KMS-11 (cell line): ENCODE results near the gene IFITM2.

Experiments used
- H2AFZ ChIP-seq: fragments of 200-600 bp; sonication (generic); 2 replicates; pipeline ENCODE4 v1.6.1; 2016; ENCODE audit warnings: antibody characterized with exemption, mixed run types, low read depth
- H3K27ac ChIP-seq: fragments of 200-600 bp; sonication (generic); 2 replicates; pipeline ENCODE4 v1.6.1; 2016; ENCODE audit warnings: mild to moderate bottlenecking, mixed run types
- H3K27me3 ChIP-seq: fragments of 200-600 bp; sonication (generic); 2 replicates; pipeline ENCODE4 v1.6.1; 2017; ENCODE audit warnings: mild to moderate bottlenecking, low read depth, mixed run types, moderate library complexity; ENCODE audit not compliant: insufficient read depth
- H3K36me3 ChIP-seq: fragments of 200-600 bp; sonication (generic); 2 replicates; pipeline ENCODE4 v1.6.1; 2017; ENCODE audit warnings: mild to moderate bottlenecking, mixed run types; ENCODE audit not compliant: insufficient read depth
- H3K4me1 ChIP-seq: fragments of 200-600 bp; sonication (generic); 2 replicates; pipeline ENCODE4 v1.6.1; 2016; ENCODE audit warnings: mild to moderate bottlenecking, low read depth, mixed run types; ENCODE audit not compliant: poor library complexity, severe bottlenecking
- H3K4me2 ChIP-seq: fragments of 200-600 bp; sonication (generic); 2 replicates; pipeline ENCODE4 v1.7.0; 2016; ENCODE audit warnings: mild to moderate bottlenecking, mixed run types
- H3K4me3 ChIP-seq: fragments of 200-600 bp; sonication (generic); IDR thresholded peaks from 2 replicates; pipeline ENCODE4 v1.6.1; 2017; ENCODE audit warnings: low read depth, low read length, mixed read lengths; ENCODE audit not compliant: insufficient read depth
- H3K79me2 ChIP-seq: fragments of 200-600 bp; sonication (generic); 2 replicates; pipeline ENCODE4 v1.6.1; 2016; ENCODE audit warnings: low read depth, mixed run types; ENCODE audit not compliant: insufficient read depth
- H3K9ac ChIP-seq: fragments of 200-600 bp; sonication (generic); 2 replicates; pipeline ENCODE4 v1.6.1; 2016; ENCODE audit warnings: mild to moderate bottlenecking, mixed run types
- H4K20me1 ChIP-seq: fragments of 200-600 bp; sonication (generic); 2 replicates; pipeline ENCODE4 v1.6.1; 2016; ENCODE audit warnings: mild to moderate bottlenecking, mixed run types; ENCODE audit not compliant: insufficient read depth
- TF ChIP-seq, protein P1 (sequence below): fragments of 200-600 bp; sonication (generic); conservative IDR thresholded peaks from 2 replicates; pipeline ENCODE4 v1.6.1; 2017; ENCODE audit warnings: low read depth, mild to moderate bottlenecking, antibody characterized with exemption, low read length, moderate library complexity, mixed read lengths

Gene IFITM2

DNA sequence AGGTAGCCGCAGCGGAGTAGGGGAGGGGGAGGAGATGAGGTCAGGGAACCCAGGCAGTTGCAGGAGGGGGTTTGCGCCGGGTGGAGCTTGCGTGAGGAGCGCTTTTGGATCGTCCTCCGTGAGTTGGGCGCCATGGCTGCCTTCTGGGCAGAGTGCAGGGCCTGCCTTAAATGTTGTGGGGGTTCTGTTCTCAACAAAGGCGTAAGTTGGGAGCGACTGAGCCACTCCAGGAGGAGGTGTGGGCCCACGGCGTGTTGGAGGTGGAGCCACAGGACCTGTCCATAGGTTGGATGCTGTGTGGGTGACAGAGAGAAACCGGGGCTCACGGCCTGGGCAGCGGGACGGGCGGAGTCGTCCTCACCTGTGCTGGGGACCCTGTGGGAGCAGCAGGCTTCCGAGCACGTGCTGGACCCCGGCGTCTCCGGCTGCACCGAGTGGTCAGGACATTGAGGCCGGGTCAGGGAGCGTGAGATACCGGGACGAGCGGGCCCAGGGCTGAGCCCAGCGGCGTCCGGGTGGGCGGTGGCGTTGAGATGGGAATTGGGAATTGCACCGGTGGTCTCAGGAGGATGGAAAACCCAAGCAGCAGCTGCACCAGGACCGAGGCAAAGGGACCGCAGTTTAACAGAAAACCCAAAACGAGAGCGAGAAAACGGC is 19.7 kb upstream of the IFITM2 start:
- Histone ChIP-seq H3K79me2 (no peaks in the 10 kb centered on the region), H3K36me3 (no peaks in the 10 kb centered on the region), H4K20me1 (no peaks in the 10 kb centered on the region), H2AFZ (peak overlapping the region; percentile 89; the same call in 1 of the 2 replicates), H3K27ac (no peak overlapping the region), H3K9ac (no peak overlapping the region), H3K4me3 (no peak overlapping the region), H3K4me1 (no peaks in the 10 kb centered on the region), H3K4me2 (peak overlapping the region; percentile 69), H3K27me3 (peaks cover 20% of the 10 kb centered on the region)
- TF ChIP-seq, protein P1, sequence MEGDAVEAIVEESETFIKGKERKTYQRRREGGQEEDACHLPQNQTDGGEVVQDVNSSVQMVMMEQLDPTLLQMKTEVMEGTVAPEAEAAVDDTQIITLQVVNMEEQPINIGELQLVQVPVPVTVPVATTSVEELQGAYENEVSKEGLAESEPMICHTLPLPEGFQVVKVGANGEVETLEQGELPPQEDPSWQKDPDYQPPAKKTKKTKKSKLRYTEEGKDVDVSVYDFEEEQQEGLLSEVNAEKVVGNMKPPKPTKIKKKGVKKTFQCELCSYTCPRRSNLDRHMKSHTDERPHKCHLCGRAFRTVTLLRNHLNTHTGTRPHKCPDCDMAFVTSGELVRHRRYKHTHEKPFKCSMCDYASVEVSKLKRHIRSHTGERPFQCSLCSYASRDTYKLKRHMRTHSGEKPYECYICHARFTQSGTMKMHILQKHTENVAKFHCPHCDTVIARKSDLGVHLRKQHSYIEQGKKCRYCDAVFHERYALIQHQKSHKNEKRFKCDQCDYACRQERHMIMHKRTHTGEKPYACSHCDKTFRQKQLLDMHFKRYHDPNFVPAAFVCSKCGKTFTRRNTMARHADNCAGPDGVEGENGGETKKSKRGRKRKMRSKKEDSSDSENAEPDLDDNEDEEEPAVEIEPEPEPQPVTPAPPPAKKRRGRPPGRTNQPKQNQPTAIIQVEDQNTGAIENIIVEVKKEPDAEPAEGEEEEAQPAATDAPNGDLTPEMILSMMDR = no peak

DNA sequence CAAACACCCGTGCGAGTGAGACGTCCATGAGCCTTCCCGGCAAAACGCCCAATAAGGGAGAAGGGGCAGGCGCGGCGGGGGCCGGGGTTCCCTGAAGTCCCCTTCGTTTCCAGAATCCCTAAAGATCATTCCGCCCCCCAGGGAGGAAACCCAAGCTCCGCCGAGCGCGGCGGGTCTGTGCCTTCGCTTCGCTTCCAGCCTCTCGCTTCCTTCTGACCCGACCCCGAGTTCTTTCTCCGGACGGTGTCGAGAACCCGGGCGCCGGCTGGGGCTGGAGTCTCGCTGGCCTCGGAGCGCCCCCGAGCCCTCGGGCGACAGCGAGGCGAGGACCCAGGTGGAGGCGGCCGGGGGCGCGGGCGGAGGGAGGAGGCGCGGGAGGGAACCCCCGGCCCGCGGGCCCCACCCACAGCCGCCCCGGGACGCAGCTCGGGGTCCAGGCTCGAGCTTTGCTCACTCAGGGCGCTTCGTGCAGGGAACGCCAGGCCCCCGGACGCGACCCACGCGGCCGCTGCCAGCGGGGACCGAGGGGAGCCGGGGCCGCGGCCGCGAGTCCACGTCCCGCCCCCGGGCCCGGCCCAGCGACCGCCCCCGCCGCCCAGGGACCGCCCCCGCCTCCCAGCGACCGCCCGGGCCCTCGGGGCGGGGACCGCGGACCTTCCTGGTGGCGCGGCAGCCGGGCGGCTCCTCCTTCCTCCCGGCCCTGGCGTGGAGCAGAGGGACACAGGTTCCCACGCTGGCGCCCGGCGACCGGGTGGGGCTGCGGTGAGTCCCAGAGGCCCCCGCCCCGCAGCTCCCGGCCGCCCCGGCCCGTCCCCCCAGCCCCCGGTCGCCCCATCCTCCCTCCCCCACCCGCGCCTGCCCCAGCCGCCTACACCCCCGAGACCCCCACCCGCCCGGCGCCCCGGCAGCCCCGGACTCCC is 18.9 kb upstream of the IFITM2 start, which contains the start of gene PGGHG:
PGGHG (plus strand) TSS at position 649 of the 920 bp plus-strand sequence. CDS start 691 bp downstream, outside the sequence.
- Histone ChIP-seq H3K4me2 (peak within 1 kb of the TSS; percentile 69), H3K79me2 (no peaks in the 10 kb centered on the region), H3K9ac (no peak within 1 kb of the TSS), H3K4me1 (no peaks in the 10 kb centered on the region), H3K27me3 (peaks cover 16% of the 10 kb centered on the region), H3K4me3 (no peak within 1 kb of the TSS), H3K36me3 (no peaks in the 10 kb centered on the region), H2AFZ (peak within 1 kb of the TSS; percentile 89), H4K20me1 (no peaks in the 10 kb centered on the region), H3K27ac (no peak within 1 kb of the TSS)
- TF ChIP-seq, protein P1 = no peak

DNA sequence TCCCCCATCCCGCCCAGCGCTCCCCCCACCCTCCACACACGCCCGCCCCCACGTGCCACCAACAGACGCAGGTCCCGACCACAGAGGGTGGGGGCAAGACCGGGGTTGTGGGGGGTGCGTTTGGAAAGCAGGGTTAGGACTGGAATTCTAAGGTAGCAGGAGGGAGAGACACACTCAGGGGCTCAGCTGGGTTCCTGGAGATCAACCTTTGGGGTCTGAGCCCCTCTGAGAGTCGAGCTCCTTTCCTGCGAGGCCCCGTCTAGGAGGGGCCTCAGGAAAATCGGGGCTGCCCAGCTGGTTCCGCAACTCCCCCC is 18.3 kb upstream of the IFITM2 start:
- no peaks in the 10 kb centered on the region for H4K20me1 ChIP-seq
- H2AFZ ChIP-seq = no peak overlapping the region
- no peaks in the 10 kb centered on the region for H3K4me1 ChIP-seq
- no peak overlapping the region for H3K9ac ChIP-seq
- H3K4me2 ChIP-seq = peak overlapping the region; percentile 25; the same call in 1 of the 2 replicates
- no peak overlapping the region for H3K4me3 ChIP-seq
- no peaks in the 10 kb centered on the region for H3K36me3 ChIP-seq
- H3K27me3 ChIP-seq = peaks cover 14% of the 10 kb centered on the region
- no peaks in the 10 kb centered on the region for H3K79me2 ChIP-seq
- TF ChIP-seq, protein P1 = no peak
- no peak overlapping the region for H3K27ac ChIP-seq

DNA sequence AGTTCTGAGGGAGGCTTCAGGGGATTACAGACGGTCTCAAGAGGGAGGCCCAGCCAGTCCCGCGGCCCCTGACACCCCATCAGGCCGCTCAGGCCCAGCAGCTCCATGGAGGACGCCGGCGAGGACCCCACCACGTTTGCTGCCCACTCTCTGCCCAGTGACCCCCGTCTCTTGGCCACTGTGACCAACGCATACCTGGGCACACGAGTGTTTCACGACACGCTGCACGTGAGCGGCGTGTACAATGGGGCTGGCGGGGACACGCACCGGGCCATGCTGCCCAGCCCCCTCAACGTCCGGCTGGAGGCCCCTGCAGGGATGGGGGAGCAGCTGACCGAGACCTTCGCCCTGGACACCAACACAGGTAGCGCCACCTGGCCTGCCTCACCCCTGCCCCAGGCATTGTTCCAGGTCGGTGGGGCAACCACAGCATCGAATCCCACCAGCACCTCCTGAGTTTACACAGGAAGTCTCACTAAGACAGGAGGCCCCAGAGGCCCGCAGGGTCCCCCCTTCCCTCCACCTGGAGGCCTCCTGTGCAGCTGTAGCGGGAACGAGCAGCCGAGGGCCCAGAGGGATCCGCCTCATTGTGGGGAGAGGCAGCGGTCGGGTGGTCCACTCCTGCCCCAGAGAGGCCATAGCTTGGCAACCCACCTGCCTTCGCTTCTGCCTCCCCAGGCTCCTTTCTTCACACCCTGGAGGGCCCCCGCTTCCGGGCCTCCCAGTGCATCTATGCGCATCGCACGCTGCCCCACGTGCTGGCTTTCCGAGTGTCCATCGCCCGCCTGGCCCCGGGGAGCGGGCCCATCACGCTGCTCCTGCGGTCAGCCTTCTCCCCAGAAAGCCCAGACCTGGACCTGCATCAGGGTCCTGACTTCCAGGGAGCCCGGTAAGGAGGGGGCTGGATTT is 17.6 kb upstream of the IFITM2 start:
- TF ChIP-seq, protein P1 = no peak
- H3K9ac ChIP-seq = no peak overlapping the region
- H3K4me2 ChIP-seq = peak overlapping the region; percentile 25; the same call in 1 of the 2 replicates

More for the DNA sequence above, 17.6 kb upstream of the IFITM2 start:
- Histone ChIP-seq H3K4me3 (no peak overlapping the region), H3K36me3 (no peaks in the 10 kb centered on the region), H3K79me2 (no peaks in the 10 kb centered on the region), H3K27ac (no peak overlapping the region), H4K20me1 (no peaks in the 10 kb centered on the region), H2AFZ (no peak overlapping the region), H3K4me1 (no peaks in the 10 kb centered on the region), H3K27me3 (peaks cover 14% of the 10 kb centered on the region)
